Activated T-cell treated with anti-CD3 and anti-CD28 coated beads, Interleukin-2, amount 50 U/mL, for 48 hours (primary cell): ENCODE results near the gene P3H3.
"Not testable (repeated sequence)": the region's sequence is repeated elsewhere in the genome, so short reads cannot be mapped to it uniquely, and the experiment has no call there.

ENCODE experiments used
- DNase-seq, 2 experiments: peaks; one replicate each; pipeline ENCODE4 v3.0.0-alpha.2; 2020

The P3H3 gene

DNA sequence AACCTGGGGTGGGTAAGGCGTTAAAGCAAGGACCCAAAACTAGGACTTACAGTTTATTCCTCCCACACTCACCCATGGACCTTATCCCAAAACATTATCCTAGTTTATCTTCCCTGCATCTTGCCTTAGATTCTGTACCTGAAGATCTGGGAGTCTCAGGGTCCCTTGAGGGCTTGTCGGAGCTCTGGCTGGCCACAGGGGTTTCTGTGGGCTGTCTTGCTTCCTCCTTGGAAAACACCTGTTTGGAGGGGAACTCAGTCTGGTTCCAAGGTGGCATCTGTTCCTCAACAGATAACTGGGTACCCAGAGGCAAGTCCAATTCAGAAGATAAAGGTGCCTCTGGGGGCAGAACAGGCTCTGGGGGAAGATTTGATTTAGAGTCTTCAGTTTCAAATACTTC is 21.2 kb downstream of the P3H3 start:
- no peak for DNase-seq

DNA sequence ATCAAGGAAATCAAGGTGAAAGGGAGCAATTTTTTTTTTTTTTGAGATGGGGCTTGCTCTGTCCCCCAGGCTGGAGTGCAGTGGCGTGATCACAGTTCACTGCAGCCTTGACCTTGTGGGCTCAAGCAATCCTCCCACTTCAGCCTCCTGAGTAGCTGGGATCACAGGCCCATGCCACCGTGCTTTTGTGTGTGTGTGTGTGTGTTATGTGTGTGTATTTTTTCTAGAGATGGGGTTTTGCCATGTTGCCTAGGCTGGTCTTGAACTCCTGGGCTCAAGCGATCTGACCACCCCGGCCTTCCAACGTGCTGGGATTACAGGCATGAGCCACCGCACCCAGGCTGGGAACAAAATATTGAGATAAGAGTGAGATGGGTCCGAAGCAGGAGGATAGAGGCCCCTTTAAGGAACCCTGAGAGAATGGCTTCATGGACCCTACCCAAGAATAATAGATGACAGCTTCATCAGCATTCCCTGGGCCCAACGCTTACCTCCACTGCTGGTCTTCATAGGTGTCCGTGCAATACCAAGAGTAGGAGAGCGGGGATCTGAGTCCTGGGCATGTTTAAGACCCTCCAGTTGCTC is 21.9 kb downstream of the P3H3 start:
- no peak for DNase-seq

DNA sequence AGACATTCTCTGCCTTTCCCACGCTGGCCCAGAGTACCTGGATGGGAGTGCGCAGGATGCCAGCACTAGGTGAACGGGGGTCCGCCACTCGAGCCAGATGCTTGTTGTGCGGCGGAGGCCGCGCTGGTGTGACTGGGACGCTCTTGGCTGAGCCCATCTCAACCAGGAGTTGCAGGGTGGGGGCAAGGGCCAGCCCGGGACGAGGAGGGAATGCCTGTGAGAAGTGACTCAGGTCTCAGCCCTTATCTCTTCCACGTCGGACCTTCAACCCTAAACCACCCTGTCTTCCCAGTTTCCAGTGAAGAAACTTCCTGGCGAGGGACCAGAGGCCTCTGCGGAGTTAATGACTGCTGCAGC is 22.6 kb downstream of the P3H3 start:
- no peak for DNase-seq

DNA sequence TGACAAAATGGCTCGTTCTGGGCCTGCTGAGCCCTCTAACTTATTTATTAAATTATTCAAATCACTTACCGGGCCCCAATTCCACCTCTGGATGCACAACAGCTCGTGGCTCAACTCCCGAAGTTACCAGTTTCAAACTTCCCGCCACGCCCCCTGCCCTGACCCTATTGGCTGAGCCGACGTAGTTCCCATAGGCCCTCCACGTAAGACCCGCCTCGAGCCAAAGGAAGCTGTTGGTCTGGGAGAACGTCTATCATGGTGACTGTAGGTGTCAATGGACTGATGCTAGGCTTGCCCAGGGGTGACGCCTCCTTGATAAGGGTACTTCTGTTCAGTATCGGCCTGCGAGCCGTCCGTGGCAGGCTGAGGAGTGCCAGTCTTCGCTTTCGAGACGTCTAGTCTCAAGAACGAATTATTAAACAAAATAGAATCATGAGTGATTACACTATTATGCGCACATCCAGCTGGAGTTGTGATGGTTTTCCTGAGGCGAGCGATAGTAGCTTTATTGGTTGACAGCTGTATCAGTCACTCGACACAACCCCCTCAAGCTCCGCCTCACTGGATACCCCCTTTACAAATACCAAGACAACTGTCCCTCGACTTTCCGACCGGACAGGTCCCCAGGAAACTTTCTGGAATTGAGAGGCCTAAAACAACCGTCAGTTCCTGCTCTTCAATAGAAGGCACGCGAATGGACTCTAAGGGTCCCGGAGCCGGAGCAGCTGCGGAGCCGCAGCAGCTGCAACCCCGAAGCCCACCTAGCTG is 23.1 kb downstream of the P3H3 start, which contains the start of gene CDCA3:
TSS of gene CDCA3 (minus strand) at position 134 of the 768 bp plus-strand sequence. CDS start 334 bp downstream, outside the sequence.
- peak; percentile 95 for DNase-seq

DNA sequence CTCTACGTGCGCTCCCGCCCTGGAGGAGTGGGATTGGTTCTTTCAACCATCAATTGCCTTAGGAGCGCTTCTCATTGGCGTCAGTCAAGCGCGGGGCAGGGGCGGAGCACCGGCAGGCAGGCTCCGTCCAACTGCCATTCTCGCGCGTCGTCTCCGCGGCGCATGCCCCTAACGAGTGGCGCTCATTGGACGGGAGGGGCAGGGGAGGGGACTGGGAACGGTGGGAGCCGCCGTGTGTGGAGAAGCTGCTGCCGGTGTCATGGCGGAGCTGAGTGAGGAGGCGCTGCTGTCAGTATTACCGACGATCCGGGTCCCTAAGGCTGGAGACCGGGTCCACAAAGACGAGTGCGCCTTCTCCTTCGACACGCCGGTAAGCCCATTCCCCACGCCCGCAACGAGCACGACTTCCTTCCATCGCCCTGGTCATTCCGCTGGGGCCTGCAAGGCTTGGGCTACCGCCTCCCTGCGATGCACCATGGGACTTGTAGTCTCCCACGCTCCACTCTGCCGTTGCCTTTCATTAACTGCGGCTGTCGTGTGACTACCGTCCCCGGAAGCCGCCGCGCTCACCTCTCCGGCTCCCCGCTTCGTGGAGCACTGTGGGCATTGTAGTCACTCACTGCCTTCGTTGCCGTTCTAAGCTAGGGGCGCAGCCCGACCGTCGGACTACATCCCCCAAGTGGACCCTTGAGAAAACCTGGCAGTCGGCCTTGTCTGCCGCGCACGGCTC is 23.9 kb downstream of the P3H3 start, which contains the start of gene USP5:
TSS of gene USP5 (plus strand) at position 230 of the 730 bp plus-strand sequence. CDS start at position 260, 30 bp downstream.
- DNase-seq = peak; percentile 98

DNA sequence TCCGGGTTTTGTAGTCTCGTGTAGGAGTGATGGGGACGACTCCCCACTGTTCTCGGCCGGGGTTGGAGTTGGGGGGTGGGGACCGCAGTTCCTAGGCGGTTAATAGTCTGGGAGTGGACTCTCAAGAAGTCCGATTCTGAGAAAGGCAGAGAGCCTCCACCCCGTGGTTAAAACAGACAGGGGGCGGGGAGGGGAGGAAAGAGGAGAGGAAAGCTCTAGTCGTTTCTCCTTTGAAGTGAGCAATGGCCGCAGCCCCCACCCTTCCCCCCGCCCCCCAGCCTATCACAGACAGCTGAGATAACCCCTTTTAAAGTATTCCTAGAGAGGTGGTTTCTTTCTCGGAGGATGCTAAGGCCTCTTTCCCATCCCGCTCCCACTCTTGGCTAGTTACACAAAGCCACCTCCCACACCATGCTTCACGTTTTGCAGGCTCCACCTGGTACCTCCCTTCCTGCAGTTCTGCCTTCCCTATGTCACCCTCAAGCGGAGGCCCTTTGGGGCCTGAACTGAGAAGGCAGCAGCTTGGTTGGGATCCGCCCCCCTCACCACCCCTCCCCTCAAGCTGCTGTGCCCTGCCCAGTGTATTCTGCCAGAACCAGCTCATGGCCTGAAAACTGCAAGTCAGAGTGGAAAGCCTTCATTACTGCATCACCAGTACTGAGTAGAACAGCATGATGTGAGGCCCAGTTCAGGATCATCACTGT is 24.6 kb downstream of the P3H3 start:
- DNase-seq = peak; percentile 79 to 87

DNA sequence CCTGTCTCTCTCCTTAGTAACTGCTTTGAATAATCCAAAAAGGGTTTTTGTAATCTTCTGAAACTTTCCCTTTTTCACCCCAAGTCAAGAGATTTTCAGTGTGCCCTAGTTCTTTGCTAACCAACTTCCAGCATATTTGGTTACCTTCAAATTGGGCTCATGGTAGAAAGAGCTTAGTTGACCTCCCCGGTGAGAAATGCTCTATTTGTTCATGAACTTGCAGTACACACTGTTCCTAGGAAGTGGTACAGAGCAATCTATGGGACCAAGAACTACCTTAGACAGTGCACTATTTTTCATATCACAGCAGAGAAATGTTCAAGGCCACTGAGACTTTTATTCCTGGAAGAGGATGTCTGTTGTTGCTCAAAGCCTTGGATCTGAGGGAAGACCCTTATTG is 25.4 kb downstream of the P3H3 start:
- no peak for DNase-seq

DNA sequence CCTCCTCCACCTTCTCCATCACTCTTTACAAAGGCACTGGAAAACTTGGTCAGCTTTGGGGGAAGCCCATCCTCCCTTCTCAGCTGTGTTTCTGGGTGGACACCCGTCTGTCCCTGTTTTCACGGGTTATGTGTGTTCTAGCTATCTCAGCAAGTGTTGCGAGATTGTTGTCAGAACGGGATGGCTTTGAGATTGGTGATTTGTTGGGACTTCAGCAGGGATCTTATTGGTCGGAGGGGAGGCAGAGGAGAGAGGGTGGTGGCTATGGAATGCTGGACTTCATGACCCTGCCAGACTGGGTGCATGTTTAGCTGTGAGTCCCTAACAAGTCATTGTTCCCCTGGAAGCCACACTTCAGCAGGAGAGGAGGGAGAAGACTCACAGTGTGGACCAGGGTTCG is 25.8 kb downstream of the P3H3 start:
- DNase-seq = no peak

DNA sequence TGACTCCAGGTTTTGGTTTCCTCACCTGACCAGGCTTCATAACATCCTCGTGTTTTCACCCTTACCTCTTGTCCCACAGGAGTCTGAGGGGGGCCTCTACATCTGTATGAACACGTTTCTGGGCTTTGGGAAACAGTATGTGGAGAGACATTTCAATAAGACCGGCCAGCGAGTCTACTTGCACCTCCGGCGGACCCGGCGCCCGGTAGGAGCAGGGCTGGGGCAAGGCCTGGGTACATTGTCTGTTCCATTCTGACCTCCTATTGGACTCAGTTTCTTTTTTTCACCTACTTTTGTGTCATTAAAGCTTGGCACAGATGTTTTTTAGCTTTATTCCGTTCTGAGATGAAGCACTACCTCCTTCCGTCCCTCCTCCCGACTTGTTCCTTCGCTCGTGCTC is 27.1 kb downstream of the P3H3 start:
- no peak for DNase-seq

DNA sequence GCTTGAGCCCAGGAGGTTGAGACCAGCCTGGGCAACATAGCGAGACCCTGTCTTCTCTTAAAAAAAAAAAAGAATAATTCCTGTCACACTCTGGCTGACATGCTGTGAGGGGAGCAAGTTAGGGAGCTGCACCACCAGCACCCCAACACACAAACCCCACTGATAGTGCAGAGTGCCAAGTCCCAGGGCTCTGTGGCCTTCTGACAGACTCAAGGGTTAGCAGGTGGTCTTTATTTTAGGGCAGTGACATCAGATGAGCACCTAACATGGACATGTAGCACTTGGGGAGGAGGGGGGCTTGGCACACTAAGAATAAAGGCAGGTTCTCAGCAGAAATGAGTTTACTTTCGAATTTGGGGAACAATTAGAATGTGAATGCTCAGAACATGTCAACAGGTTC is 30.6 kb downstream of the P3H3 start:
- no peak for DNase-seq

DNA sequence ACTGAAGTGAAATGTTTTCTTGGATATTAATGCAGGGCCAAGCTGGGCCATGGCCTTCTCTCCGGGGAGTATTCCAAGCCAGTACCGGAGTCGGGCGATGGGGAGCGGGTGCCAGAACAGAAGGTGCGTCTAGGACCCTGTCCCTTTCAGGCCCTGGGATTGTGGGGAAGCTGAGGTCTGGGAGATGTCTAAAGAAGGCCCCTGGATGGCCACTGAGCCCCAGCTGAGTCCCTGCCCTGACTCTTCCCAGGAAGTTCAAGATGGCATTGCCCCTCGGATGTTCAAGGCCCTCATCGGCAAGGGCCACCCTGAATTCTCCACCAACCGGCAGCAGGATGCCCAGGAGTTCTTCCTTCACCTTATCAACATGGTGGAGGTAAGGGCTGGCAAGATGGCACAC is 31.9 kb downstream of the P3H3 start:
- DNase-seq = no peak

DNA sequence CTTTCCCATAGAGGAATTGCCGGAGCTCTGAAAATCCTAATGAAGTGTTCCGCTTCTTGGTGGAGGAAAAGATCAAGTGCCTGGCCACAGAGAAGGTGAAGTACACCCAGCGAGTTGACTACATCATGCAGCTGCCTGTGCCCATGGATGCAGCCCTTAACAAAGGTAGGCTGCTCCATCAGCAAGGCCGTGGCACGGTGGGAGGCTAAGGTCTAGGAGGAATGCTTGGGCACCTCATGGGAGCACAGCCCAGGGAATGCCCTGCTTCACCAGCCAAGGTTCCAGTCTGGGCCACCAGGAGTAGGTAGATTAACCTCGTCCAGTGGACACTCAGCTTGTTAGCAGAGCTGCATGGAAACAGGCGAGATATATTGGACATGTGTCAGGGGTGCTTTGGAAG is 32.7 kb downstream of the P3H3 start:
- DNase-seq = no peak

DNA sequence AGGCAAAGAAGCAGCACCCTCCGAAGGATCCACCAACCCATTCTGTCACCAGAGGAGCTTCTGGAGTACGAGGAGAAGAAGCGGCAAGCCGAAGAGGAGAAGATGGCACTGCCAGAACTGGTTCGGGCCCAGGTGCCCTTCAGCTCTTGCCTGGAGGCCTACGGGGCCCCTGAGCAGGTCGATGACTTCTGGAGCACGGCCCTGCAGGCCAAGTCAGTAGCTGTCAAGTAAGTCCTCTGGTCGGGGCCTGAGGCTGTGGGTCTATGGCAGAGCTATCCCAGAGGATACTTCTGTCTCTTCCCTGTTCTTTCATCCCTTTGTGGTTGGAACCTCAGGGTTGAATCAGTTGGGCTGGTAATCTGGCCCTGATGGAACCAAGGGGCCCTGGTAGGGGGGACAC is 33.2 kb downstream of the P3H3 start:
- DNase-seq = no peak

DNA sequence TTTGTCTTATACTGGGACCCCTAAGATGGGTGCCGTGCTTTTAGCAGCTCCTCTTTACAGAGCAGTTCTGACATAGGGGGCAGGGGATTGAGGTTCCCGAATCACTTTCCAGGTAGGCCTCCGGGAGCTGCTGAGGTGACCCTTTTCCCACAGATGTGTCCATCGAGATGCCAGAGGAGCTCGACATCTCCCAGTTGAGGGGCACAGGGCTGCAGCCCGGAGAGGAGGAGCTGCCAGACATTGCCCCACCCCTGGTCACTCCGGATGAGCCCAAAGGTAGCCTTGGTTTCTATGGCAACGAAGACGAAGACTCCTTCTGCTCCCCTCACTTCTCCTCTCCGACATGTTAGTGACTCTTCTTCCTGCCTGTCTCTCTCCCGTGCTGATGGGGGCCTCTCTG is 34.8 kb downstream of the P3H3 start:
- no peak for DNase-seq

DNA sequence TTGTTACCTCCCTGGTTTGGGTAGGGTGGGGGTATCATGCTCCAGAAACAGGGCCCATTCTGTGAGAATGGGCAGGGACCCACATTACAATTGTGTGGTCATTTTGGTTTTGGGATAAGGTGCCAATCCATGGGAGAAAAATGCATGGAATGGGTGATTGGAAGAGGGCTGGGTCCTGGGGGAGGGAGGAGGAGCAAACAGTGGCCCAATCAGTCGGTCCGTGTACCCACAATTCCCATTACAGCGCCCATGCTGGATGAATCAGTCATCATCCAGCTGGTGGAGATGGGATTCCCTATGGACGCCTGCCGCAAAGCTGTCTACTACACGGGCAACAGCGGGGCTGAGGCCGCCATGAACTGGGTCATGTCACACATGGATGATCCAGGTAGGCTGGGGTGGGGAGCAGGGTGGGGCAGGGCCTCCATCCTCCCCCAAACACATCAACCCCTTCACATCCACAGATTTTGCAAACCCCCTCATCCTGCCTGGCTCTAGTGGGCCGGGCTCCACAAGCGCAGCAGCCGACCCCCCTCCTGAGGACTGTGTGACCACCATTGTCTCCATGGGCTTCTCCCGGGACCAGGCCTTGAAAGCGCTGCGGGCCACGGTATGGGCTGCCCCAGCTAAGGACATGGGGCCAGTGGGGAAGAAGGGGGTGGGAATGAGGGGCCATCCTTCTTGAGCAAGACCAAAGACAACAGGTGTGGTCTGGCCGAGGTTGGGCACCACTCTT is 35.5 kb downstream of the P3H3 start:
- DNase-seq = no peak

DNA sequence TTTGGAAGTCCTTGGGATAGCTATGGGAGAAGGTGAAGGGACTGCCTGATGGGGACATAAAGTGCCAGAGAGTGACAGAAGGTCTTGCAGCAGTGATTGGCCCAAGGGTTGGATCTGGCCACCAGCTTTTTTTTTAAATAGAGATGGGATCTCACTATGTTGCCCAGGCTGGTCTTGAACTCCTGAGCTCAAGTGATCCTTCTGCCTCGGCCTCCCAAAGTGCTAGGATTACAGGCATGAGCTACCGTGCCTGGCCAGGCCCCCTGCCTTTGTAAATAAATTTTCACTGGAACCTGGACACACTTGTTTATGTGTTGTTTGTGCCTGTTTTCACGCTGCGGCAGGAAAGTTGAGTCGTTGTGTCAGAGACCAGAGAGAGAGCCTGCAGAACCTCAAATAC is 37.1 kb downstream of the P3H3 start:
- not testable (repeated sequence) for DNase-seq

DNA sequence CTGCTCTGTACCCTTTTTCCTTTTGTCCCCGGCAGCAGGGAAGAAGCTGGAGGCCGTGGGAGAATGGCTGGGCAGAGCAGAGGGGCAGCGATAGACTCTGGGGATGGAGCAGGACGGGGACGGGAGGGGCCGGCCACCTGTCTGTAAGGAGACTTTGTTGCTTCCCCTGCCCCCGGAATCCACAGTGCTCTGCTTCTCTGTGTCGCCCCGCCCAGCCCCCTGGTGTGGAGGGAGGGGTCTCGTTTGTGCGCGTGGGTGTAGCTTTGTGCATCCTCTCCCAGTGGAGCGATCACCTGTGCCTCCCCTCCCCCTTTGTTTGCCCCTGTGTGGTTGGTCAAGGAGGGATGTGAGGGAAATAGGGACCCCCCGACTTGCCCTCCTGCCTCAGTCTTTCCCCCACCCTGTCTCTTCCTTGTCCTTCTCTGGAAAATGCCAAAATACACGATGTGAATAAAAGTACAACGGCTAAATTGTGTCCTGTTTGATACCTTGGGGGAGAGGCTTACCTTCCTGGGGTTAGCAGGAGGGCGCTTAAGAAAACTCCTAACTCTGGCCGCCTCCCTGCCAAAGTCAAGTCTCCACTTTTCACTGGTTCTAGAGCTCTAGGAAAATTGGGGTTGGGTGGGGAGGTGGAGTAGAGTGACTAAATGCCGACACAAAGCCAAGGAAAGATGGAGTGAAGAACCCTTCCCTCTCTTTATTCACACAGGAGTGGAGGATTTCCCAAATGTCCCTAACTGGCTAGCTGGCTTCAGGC is 38.1 kb downstream of the P3H3 start:
- no peak for DNase-seq

DNA sequence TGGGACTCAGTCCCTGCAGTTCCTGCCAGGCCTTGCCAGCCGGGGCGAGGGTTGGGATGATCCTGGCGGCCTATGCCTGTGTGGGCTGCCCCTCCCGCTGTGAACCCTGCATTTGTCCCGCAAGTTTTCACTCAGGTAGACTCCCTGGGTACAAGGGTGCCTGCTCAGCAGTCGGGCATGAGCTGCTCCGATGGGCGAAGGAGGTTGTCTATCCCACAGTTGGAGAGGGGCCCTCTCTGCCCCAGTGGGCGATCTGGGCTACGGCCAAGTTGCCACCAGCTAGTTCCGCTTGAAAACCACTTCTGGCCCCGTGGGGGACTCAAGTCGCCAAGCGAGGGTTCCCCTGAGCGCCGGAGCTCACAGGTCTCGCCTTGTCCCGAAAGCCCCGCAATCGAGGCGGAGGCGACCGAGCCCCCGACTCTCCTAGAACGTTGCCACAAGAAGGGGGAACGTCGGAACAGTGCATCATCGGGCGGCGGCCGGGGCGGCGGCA is 38.8 kb downstream of the P3H3 start:
- DNase-seq = no peak

DNA sequence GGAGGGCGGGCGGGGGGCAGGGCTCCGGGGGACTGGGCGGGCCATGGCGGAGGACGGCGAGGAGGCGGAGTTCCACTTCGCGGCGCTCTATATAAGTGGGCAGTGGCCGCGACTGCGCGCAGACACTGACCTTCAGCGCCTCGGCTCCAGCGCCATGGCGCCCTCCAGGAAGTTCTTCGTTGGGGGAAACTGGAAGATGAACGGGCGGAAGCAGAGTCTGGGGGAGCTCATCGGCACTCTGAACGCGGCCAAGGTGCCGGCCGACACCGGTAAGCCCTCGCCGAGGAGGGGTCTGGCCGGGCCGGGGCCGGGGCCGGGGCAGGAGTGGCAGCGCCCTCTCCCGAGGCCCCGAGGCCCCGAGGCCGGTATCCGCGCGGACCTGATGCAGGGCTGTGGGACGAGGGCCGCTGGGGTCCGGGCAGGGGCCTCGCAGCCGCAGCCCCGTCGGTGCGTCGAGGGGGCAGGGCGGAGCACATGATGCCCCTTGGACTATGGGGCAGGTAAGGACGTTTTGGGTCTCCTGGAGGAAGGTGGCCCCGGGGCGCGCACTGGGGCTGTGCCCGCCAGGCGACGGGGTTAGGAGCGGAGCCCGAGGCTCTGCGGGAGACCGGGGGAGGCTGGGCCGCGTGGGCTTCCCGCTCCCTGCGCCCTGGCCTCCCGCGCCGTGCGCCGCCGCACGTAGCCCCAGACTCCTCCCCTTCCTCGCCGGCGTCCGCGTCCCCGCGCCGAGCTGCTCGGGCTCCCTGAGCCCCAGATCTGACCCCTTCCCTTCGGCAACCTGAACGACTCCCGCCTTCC is 39.4 kb downstream of the P3H3 start, which contains the start of gene TPI1:
TSS of gene TPI1 (plus strand) at position 119 of the 798 bp plus-strand sequence. CDS start at position 155, 36 bp downstream.
- DNase-seq = peak; percentile 85 to 89

DNA sequence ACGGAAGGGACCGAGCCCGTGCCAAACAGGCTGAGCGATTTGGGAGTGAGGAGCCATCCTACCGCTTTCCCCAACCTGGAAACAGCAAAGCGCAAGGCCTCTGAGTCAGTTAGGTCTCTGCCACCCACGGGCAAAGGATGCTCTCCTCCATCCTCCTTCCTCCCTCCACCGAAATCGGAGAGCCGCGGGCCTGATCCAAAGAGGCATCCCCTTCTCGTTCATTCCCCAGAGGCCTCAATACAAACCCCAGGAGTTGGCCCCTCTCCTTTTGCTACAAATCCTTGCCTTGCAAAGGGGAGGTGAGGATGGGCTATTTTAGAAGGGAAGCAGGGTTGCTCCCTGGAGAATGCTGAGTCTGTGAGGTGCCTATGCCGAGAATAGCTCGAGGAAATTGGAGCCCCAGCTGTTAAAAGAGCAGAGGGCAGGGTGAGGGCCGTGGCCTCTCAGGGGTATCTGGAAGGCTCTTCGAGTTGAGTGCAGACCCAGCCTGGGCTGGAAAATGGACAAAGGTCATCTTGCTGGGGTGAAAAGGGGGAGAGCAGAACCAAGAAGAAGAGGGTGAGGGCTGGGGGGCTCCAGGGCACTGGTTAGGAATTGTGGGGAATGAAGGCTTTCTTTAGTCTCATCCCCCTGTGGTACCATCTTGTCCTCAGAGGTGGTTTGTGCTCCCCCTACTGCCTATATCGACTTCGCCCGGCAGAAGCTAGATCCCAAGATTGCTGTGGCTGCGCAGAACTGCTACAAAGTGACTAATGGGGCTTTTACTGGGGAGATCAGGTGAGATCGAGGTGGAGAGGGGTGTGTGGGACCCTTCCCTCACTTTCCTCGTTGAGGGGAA is 40.2 kb downstream of the P3H3 start:
- DNase-seq = peak in 1 of 2 experiments; percentile 37
